K562 (cell line): ENCODE results near the gene EFNA2. TPM values are rescaled to one million over a fixed set of nuclear protein-coding genes. Genes with fewer than 3 reads are reported as not detected.
A peak's percentile ranks its signal among the peaks of the same experiment; 100 is the strongest.

Experiments
- ATAC-seq: fragments of 200-7000 bp; cut with Tn5 transposase; 3 replicates; pipeline ENCODE4 v1.9.1; 2020; ENCODE audit warnings: moderate library complexity
- BruUV-seq: library from RNA; stranded (reverse); fragments of 400-500 nt; replicated peaks from 2 replicates; lab custom pipeline; 2021; lab: Mats Ljungman, UMichigan
- CTCF ChIA-PET: fragments of 300-600 bp; formaldehyde crosslinking; extraction: SDS; loops from one replicate; lab custom pipeline; 2021; ENCODE audit warnings: low intra/inter-chr PET ratio; lab: Yijun Ruan, JAX
- POLR2A ChIA-PET: fragments of 300-600, 350-650 bp; sonication (Branson Sonifier 250); formaldehyde crosslinking; extraction: SDS; loops from one replicate; lab custom pipeline; 2021; ENCODE audit warnings: antibody characterized with exemption, inconsistent platforms; lab: Yijun Ruan, JAX
- DNase-seq, 4 experiments: peaks; one replicate each; pipeline versions ENCODE4 v3.0.0 to v3.0.0-alpha.2; 2011 to 2018; ENCODE audit warnings: low spot score in 3 of 4, mixed read lengths in 3 of 4; ENCODE audit errors: extremely low read depth in 1 of 4
- FAIRE-seq: peaks from 2 replicates; lab custom pipeline; 2011; peaks lifted over from hg19 to GRCh38; lab: Jason Lieb, UNC
- H2AFZ ChIP-seq: 2 replicates; pipeline ENCODE4 v1.6.0; 2011; ENCODE audit warnings: low read depth, low read length, control low read depth, inconsistent platforms
- H3K27ac ChIP-seq: fragments of 200-600 bp; 3 replicates; pipeline ENCODE4 v1.8.0; 2011; ENCODE audit warnings: low read depth, mild to moderate bottlenecking, control low read depth, inconsistent platforms, low read length, moderate library complexity, mixed read lengths; ENCODE audit errors: extremely low read depth
- H3K27me3 ChIP-seq, 2 experiments: fragments of 300-600 bp in 1 of 2; 2 replicates in 1 of 2; 3 replicates in 1 of 2; pipeline versions ENCODE4 v1.6.0 to v1.8.0; 2011; ENCODE audit warnings: inconsistent platforms in 2 of 2, low read length in 2 of 2, mild to moderate bottlenecking in 1 of 2, mixed read lengths in 1 of 2, moderate library complexity in 1 of 2; ENCODE audit not compliant: control insufficient read depth in 2 of 2, insufficient read depth in 2 of 2
- H3K36me3 ChIP-seq: fragments of 300-600 bp; 3 replicates; pipeline ENCODE4 v1.8.0; 2011; ENCODE audit warnings: mild to moderate bottlenecking, low read length, inconsistent platforms; ENCODE audit not compliant: control insufficient read depth, insufficient read depth
- H3K4me1 ChIP-seq, 2 experiments: fragments of 200-600 bp in 1 of 2; replicated peaks in 1 of 2; 2 replicates in 1 of 2; 3 replicates in 1 of 2; pipeline versions ENCODE4 v1.5.1 to v1.8.0; 2011; ENCODE audit warnings: inconsistent platforms in 2 of 2, low read length in 2 of 2, mild to moderate bottlenecking in 1 of 2, mixed read lengths in 1 of 2, moderate library complexity in 1 of 2; ENCODE audit not compliant: control insufficient read depth in 2 of 2, insufficient read depth in 2 of 2
- H3K4me2 ChIP-seq: 2 replicates; pipeline ENCODE4 v1.6.1; 2011; ENCODE audit warnings: low read length, control low read depth, inconsistent platforms, mixed read lengths; ENCODE audit not compliant: insufficient read depth
- H3K4me3 ChIP-seq: fragments of 200-600 bp; sonication (generic), shearing (Covaris generic); 2 replicates; pipeline ENCODE4 v1.5.1; 2016; ENCODE audit warnings: control low read depth, inconsistent platforms
- H3K79me2 ChIP-seq: fragments of 200-600 bp; 3 replicates; pipeline ENCODE4 v1.8.0; 2011; ENCODE audit warnings: low read length, inconsistent platforms; ENCODE audit not compliant: control insufficient read depth, insufficient read depth
- H3K9ac ChIP-seq, 2 experiments: 2 replicates each; pipeline versions ENCODE4 v1.6.0 to v1.6.1; 2011; ENCODE audit warnings: low read depth in 2 of 2, low read length in 2 of 2, control low read depth in 1 of 2, inconsistent platforms in 1 of 2, mild to moderate bottlenecking in 1 of 2, mixed read lengths in 1 of 2; ENCODE audit not compliant: insufficient read depth in 1 of 2
- H3K9me1 ChIP-seq: one replicate; pipeline ENCODE4 v1.6.0; 2011; ENCODE audit warnings: inconsistent platforms, mild to moderate bottlenecking, low read length, moderate library complexity; ENCODE audit not compliant: control insufficient read depth, insufficient read depth
- H3K9me3 ChIP-seq: replicated peaks from 2 replicates; pipeline ENCODE4 v1.5.1; 2011; ENCODE audit warnings: low read depth, low read length, inconsistent platforms; ENCODE audit not compliant: control insufficient read depth, insufficient read depth
- H4K20me1 ChIP-seq: replicated peaks from 2 replicates; pipeline ENCODE4 v1.6.1; 2011; ENCODE audit warnings: low read length, inconsistent platforms, mixed read lengths; ENCODE audit not compliant: control insufficient read depth, insufficient read depth
- CHCHD3 ChIP-seq: fragments of 250-450 bp; sonication (Bioruptor Pico); IDR thresholded peaks from 2 replicates; pipeline ENCODE4 v2.1.2; 2022; ENCODE audit warnings: mild to moderate bottlenecking
- FOXA3 ChIP-seq, 2 experiments: fragments of 450-650 bp in 1 of 2; sonication (generic) in 1 of 2; formaldehyde crosslinking; IDR thresholded peaks in 1 of 2; conservative IDR thresholded peaks in 1 of 2; 2 replicates each; pipeline versions ENCODE4 v1.4.0 to v1.8.0; 2020 to 2022; ENCODE audit warnings: mild to moderate bottlenecking in 2 of 2, missing genetic modification reagents in 1 of 2
- GTF2A2 ChIP-seq: IDR thresholded peaks from 2 replicates; pipeline ENCODE4 v1.6.1; 2016; ENCODE audit warnings: mild to moderate bottlenecking, missing genetic modification characterization, missing compliant biosample characterization
- GTF2B ChIP-seq: IDR thresholded peaks from 2 replicates; pipeline ENCODE4 v1.6.1; 2011; ENCODE audit not compliant: insufficient read length; ENCODE audit errors: extremely low read depth
- HSF4 ChIP-seq: fragments of 250-450 bp; sonication (Bioruptor Pico); IDR thresholded peaks from 2 replicates; pipeline ENCODE4 v2.1.2; 2022; ENCODE audit warnings: mild to moderate bottlenecking, moderate library complexity, borderline replicate concordance
- KDM2B ChIP-seq: fragments of 250-450 bp; sonication (Bioruptor Pico); IDR thresholded peaks from 2 replicates; pipeline ENCODE4 v1.8.0; 2021; ENCODE audit warnings: mild to moderate bottlenecking, moderate library complexity
- MITF ChIP-seq: IDR thresholded peaks from 2 replicates; pipeline ENCODE4 v1.6.1; 2014; ENCODE audit warnings: antibody characterized with exemption
- NFYB ChIP-seq: IDR thresholded peaks from 2 replicates; pipeline ENCODE4 v1.6.1; 2011; ENCODE audit warnings: mild to moderate bottlenecking, moderate library complexity; ENCODE audit not compliant: insufficient read length; ENCODE audit errors: extremely low read depth
- POLR2B ChIP-seq: fragments of 450-650 bp; IDR thresholded peaks from 2 replicates; pipeline ENCODE4 v1.6.1; 2018; ENCODE audit warnings: low read depth; ENCODE audit not compliant: partially characterized antibody
- SIN3A ChIP-seq, 2 experiments: fragments of 150-350 bp in 1 of 2; IDR thresholded peaks; 2 replicates each; pipeline ENCODE4 v1.6.1; 2011 to 2016; ENCODE audit warnings: borderline replicate concordance in 2 of 2, low read depth in 2 of 2, low read length in 2 of 2, mild to moderate bottlenecking in 2 of 2, moderate library complexity in 2 of 2; ENCODE audit not compliant: control insufficient read depth in 1 of 2
- TBL1XR1 ChIP-seq, 2 experiments: IDR thresholded peaks; 2 replicates each; pipeline ENCODE4 v1.6.1; 2012; ENCODE audit warnings: improper control_type of control experiment in 2 of 2, low read length in 2 of 2, mild to moderate bottlenecking in 1 of 2
- TEAD4 ChIP-seq, 2 experiments: sonication (generic) in 1 of 2; formaldehyde crosslinking in 1 of 2; IDR thresholded peaks; 2 replicates each; pipeline versions ENCODE4 v1.6.1 to v1.8.0; 2012 to 2022; ENCODE audit warnings: borderline replicate concordance in 1 of 2, inconsistent platforms in 1 of 2, low read length in 1 of 2, mild to moderate bottlenecking in 1 of 2, missing genetic modification reagents in 1 of 2
- YY1 ChIP-seq, 3 experiments: IDR thresholded peaks; 2 replicates each; pipeline ENCODE4 v1.6.1; 2011; ENCODE audit warnings: low read length in 2 of 3, mild to moderate bottlenecking in 2 of 3, moderate library complexity in 2 of 3, borderline replicate concordance in 1 of 3, control low read depth in 1 of 3, low read depth in 1 of 3; ENCODE audit not compliant: insufficient read depth in 3 of 3, insufficient replicate concordance in 2 of 3, control insufficient read depth in 1 of 3, insufficient read length in 1 of 3; ENCODE audit errors: extremely low read depth in 1 of 3
- WGBS: fragments of 100-300 bp; shearing (Covaris generic); methylation state at CpG from one replicate; pipeline ENCODE4 v1.1.6; 2016; ENCODE audit warnings: low coverage, mixed read lengths; ENCODE audit not compliant: insufficient coverage; ENCODE audit errors: missing lambda C conversion rate; 5-methylcytosine and 5-hydroxymethylcytosine counted together
- in situ Hi-C: fragments of 300-500 bp; cut with MboI; formaldehyde crosslinking; loops from 4 replicates; pipeline ENCODE4 v1.15.0; 2018; ENCODE audit warnings: inconsistent platforms, mixed read lengths
- intact Hi-C: fragments of 100-400 bp; cut with micrococcal nuclease; formaldehyde crosslinking; loops from 2 replicates; pipeline ENCODE4 v1.14.2; 2022
- polyA plus RNA-seq, 8 experiments: library from polyadenylated mRNA; depleted of rRNA in 4 of 8; stranded (reverse) in 5 of 8; unstranded in 3 of 8; fragments of >200 nt; fragmentation: Nextera tagmentation in 2 of 8; fragmentation: Illumina TruSeq in 1 of 8; extraction: Ambion mirVana in 2 of 8; extraction: Trizol in 1 of 8; gene quantifications; 2 replicates each; pipeline versions ENCODE4 v1.2.1 to v1.2.3, GENCODE V29; 2011 to 2014; ENCODE audit warnings: inconsistent platforms in 1 of 8, missing spikeins in 1 of 8
- total RNA-seq, 7 experiments: library from RNA; depleted of rRNA in 6 of 7; stranded (reverse); fragments of >200 nt in 6 of 7; fragmentation: Illumina TruSeq in 2 of 7; extraction: Trizol in 2 of 7; gene quantifications; 2 replicates each; pipeline versions ENCODE4 v1.2.1 to v1.2.3, GENCODE V29; 2011 to 2021; ENCODE audit warnings: low replicate concordance in 1 of 7
- TF ChIP-seq, protein P1 (sequence below), 2 experiments: fragments of 200-800 bp in 1 of 2; sonication (Bioruptor generic) in 1 of 2; sonication (generic) in 1 of 2; formaldehyde crosslinking in 1 of 2; IDR thresholded peaks in 1 of 2; conservative IDR thresholded peaks in 1 of 2; 2 replicates each; pipeline versions ENCODE4 v1.5.0 to v1.6.1; 2016 to 2020; ENCODE audit warnings: missing compliant biosample characterization in 1 of 2, missing genetic modification characterization in 1 of 2, missing genetic modification reagents in 1 of 2

EFNA2 gene
- total and polyA plus RNA-seq, 9 of the 15 experiments (the other 6 are each of a cell fraction or from before 2014, with no cell fraction given), result 0.11 to 0.44 (median 0.15) TPM; not detected in 6

DNA sequence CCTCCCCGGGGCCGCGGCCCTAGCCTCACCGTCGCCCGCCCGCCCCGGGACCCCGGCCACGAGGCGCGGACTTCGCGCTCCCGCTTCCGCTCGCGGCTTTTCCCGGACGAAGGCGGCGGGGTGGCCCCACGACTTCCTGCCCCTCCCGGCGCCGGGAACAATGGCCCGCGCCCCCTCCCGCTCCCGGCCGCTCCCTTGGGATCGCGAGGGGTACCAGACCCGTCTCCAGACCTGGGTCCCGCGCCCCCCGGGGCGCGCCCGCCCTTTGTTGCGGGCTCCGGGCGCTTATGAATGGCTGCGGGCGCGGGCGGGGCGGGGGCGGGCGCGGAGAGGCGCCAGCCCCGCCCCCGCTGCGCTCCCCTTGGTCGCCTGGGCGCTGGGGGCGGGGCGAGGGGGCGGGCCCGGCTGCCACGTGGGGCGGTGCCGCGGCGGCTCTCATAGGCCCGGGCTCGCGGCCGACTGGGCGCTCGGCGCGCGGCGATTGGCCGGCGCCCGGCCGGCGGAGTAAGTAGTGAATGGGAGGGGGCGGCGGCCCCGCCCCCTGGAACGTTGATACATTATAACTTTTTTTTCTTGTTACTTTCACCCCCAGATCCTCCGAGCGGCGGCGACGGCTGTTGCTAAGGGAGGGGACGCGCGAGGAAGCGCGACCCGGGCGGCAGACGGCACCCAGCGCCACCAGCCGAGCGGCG lies 36.2 kb upstream of the EFNA2 start:
- intact Hi-C loops, result loop anchor here (1.0 kb wide), 1 partner anchor 17 kb away; no protein-coding TSS in a partner anchor
- BruUV-seq, result no TSS peak
- ChIA-PET CTCF (interaction anchor here (0.7 to 2.0 kb wide), 2 partner anchors 18 to 163 kb away, joined by 6 to 11 read pairs; no protein-coding TSS in a partner anchor), POLR2A (interaction anchor here (0.9 to 1.0 kb wide), 4 partner anchors 17 to 20 kb away, joined by 4 to 8 read pairs (median 4); partner anchors contain the start of gene CIRBP)
- H3K4me3 ChIP-seq, result peak overlapping the region; percentile 93
- peak overlapping the region; percentile 99 for H3K27ac ChIP-seq
- FAIRE-seq (peak; percentile 62), DNase-seq (peak; percentile 70 to 97 (median 82)), ATAC-seq (peak; percentile 45)
- peaks cover 53% of the 10 kb centered on the region; the same call in 1 of the 3 replicates for H3K36me3 ChIP-seq
- H3K79me2 ChIP-seq, result peaks cover 62% of the 10 kb centered on the region
- in situ Hi-C loops, result loop anchor here (25.0 kb wide), 1 partner anchor 487 kb away; the partner anchor contains the start of gene MISP
- H3K9ac ChIP-seq, result peak overlapping the region; percentile 89 to 96
- H3K27me3 ChIP-seq, result no peaks in the 10 kb centered on the region
- 0 out of 2 replicates have a peak, but pooled peaks cover 5% of the 10 kb centered on the region for H4K20me1 ChIP-seq
- H3K9me3 ChIP-seq, result no peaks in the 10 kb centered on the region
- 0% methylated on average over 23 of the region's 102 CpGs for WGBS
- no peak overlapping the region for H2AFZ ChIP-seq
- H3K4me2 ChIP-seq, result peak overlapping the region; percentile 84
- H3K9me1 ChIP-seq, result no peaks in the 10 kb centered on the region
- H3K4me1 ChIP-seq, result peaks cover 41 to 95% of the 10 kb centered on the region in 2 experiments
- TF ChIP-seq SIN3A (IDR thresholded peaks at IDR 0.05; ENCODE audit: borderline replicate concordance in 2 of 2, control insufficient read depth in 1 of 2, low read depth in 2 of 2, low read length in 2 of 2) (peak; percentile 40 to 83; a peak in 2 of 4 replicates), FOXA3 (CRISPR knock-in tag; conservative IDR thresholded peaks at IDR 0.05 in 1 of 2, IDR thresholded peaks at IDR 0.05 in 1 of 2) (no peak), TEAD4 (IDR thresholded peaks at IDR 0.05; ENCODE audit: low read length) (no peak; the same call in 1 of the 2 replicates), TEAD4 (CRISPR knock-in tag; IDR thresholded peaks at IDR 0.05; ENCODE audit: borderline replicate concordance) (no peak), MITF (no peak), TBL1XR1 (IDR thresholded peaks at IDR 0.05; ENCODE audit: low read length in 2 of 2) (peak in 1 of 2 experiments; percentile 7; a peak in 1 of 4 replicates), POLR2B (peak; percentile 11), YY1 (IDR thresholded peaks at IDR 0.05; ENCODE audit: borderline replicate concordance in 1 of 3, control insufficient read depth in 1 of 3, extremely low read depth in 1 of 3, insufficient read depth in 3 of 3, insufficient read length in 1 of 3, insufficient replicate concordance in 2 of 3, low read depth in 1 of 3, low read length in 2 of 3) (peak in 2 of 3 experiments; percentile 71 to 82), GTF2A2 (tag) (0 out of 2 replicates have a peak, but pooled peaks have one; percentile 39), KDM2B (CRISPR knock-in tag) (peak; percentile 74; the same call in 1 of the 2 replicates), GTF2B (no peak), CHCHD3 (CRISPR knock-in tag) (no peak), NFYB (peak; percentile 34), HSF4 (CRISPR knock-in tag) (no peak)
- TF ChIP-seq, protein P1, sequence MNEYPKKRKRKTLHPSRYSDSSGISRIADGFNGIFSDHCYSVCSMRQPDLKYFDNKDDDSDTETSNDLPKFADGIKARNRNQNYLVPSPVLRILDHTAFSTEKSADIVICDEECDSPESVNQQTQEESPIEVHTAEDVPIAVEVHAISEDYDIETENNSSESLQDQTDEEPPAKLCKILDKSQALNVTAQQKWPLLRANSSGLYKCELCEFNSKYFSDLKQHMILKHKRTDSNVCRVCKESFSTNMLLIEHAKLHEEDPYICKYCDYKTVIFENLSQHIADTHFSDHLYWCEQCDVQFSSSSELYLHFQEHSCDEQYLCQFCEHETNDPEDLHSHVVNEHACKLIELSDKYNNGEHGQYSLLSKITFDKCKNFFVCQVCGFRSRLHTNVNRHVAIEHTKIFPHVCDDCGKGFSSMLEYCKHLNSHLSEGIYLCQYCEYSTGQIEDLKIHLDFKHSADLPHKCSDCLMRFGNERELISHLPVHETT (CRISPR knock-in tag; conservative IDR thresholded peaks at IDR 0.05 in 1 of 2, IDR thresholded peaks at IDR 0.05 in 1 of 2), result peak in 1 of 2 experiments; percentile 92; a peak in 2 of 4 replicates
